CD14-positive monocyte (primary cell): ENCODE results near the gene TBXA2R. TPM values are rescaled to one million over a fixed set of nuclear protein-coding genes. Genes with fewer than 3 reads are reported as not detected.
A peak's percentile ranks its signal among the peaks of the same experiment; 100 is the strongest.

ENCODE experiments used
- DNase-seq, 3 donors: peaks; one replicate each; pipeline ENCODE4 v3.0.0-alpha.2; 2011 to 2022
- H2AFZ ChIP-seq: 2 replicates; pipeline ENCODE4 v1.6.0; 2012; ENCODE audit warnings: mild to moderate bottlenecking, low read depth, low read length, inconsistent platforms; ENCODE audit not compliant: insufficient read depth, poor library complexity, severe bottlenecking
- H3K27ac ChIP-seq, 2 donors: 1 replicate in 1 of 2; 2 replicates in 1 of 2; pipeline ENCODE4 v1.5.1; 2012 to 2013; ENCODE audit warnings: low read length in 2 of 2, control low read depth in 1 of 2, inconsistent platforms in 1 of 2, low read depth in 1 of 2, mild to moderate bottlenecking in 1 of 2
- H3K27me3 ChIP-seq, 2 donors: one replicate each; pipeline versions ENCODE4 v1.6.0 to v1.6.1; 2011 to 2013; ENCODE audit warnings: low read length in 2 of 2; ENCODE audit not compliant: control insufficient read depth in 2 of 2, insufficient read depth in 2 of 2
- H3K36me3 ChIP-seq, 2 donors: replicated peaks in 1 of 2; 1 replicate in 1 of 2; 2 replicates in 1 of 2; pipeline versions ENCODE4 v1.5.1 to v1.6.1; 2012 to 2013; ENCODE audit warnings: low read length in 2 of 2, control low read depth in 1 of 2, inconsistent platforms in 1 of 2, mild to moderate bottlenecking in 1 of 2; ENCODE audit not compliant: insufficient read depth in 2 of 2, control insufficient read depth in 1 of 2
- H3K4me1 ChIP-seq, 2 donors: 1 replicate in 1 of 2; 2 replicates in 1 of 2; pipeline versions ENCODE4 v1.5.1 to v1.6.1; 2012 to 2013; ENCODE audit warnings: low read length in 2 of 2, control low read depth in 1 of 2, inconsistent platforms in 1 of 2, mild to moderate bottlenecking in 1 of 2, moderate library complexity in 1 of 2; ENCODE audit not compliant: insufficient read depth in 2 of 2, control insufficient read depth in 1 of 2
- H3K4me2 ChIP-seq: replicated peaks from 2 replicates; pipeline ENCODE3; 2012; ENCODE audit warnings: low read length, moderate library complexity, mild to moderate bottlenecking; ENCODE audit not compliant: poor library complexity, severe bottlenecking; ENCODE audit errors: extremely low read depth
- H3K4me3 ChIP-seq, 3 experiments: fragments of 200-600 bp in 1 of 3; sonication (generic) in 1 of 3; replicated peaks in 1 of 3; 1 replicate in 2 of 3; 2 replicates in 1 of 3; pipeline ENCODE4 v1.5.1; 2011 to 2013; ENCODE audit warnings: low read length in 3 of 3, mild to moderate bottlenecking in 3 of 3, control low read depth in 2 of 3, low read depth in 2 of 3, inconsistent platforms in 1 of 3, moderate library complexity in 1 of 3
- H3K79me2 ChIP-seq: 2 replicates; pipeline ENCODE4 v1.6.0; 2012; ENCODE audit warnings: mild to moderate bottlenecking, control low read depth, inconsistent platforms, low read length, moderate library complexity; ENCODE audit not compliant: insufficient read depth
- H3K9ac ChIP-seq: 2 replicates; pipeline ENCODE4 v1.6.0; 2017; ENCODE audit warnings: low read length, mild to moderate bottlenecking; ENCODE audit not compliant: insufficient read depth, poor library complexity, severe bottlenecking
- H3K9me3 ChIP-seq, 2 donors: replicated peaks in 1 of 2; 1 replicate in 1 of 2; 2 replicates in 1 of 2; pipeline versions ENCODE4 v1.5.1 to v1.6.1; 2012 to 2013; ENCODE audit warnings: low read length in 2 of 2, control low read depth in 1 of 2; ENCODE audit not compliant: control insufficient read depth in 1 of 2, insufficient read depth in 1 of 2
- H4K20me1 ChIP-seq: 2 replicates; pipeline ENCODE4 v1.6.0; 2012; ENCODE audit warnings: mild to moderate bottlenecking, low read length, control low read depth, moderate library complexity; ENCODE audit not compliant: insufficient read depth
- H3K27ac Mint-ChIP-seq, 7 donors: one replicate each; pipeline ENCODE4 v1.8.0; 2020; ENCODE audit warnings: mild to moderate bottlenecking in 7 of 7, mixed read lengths in 7 of 7, moderate library complexity in 6 of 7, inconsistent platforms in 2 of 7
- H3K27me3 Mint-ChIP-seq, 3 donors: one replicate each; pipeline ENCODE4 v1.8.0; 2021 to 2022; ENCODE audit warnings: low read depth in 3 of 3, mild to moderate bottlenecking in 3 of 3, mixed read lengths in 3 of 3, moderate library complexity in 3 of 3, inconsistent platforms in 1 of 3
- H3K36me3 Mint-ChIP-seq, 2 donors: one replicate each; pipeline ENCODE4 v1.8.0; 2020; ENCODE audit warnings: mixed read lengths in 2 of 2, inconsistent platforms in 1 of 2, mild to moderate bottlenecking in 1 of 2
- H3K4me1 Mint-ChIP-seq: one replicate; pipeline ENCODE4 v1.8.0; 2020; ENCODE audit warnings: mild to moderate bottlenecking, mixed read lengths
- H3K4me3 Mint-ChIP-seq, 2 donors: one replicate each; pipeline ENCODE4 v1.8.0; 2020; ENCODE audit warnings: mild to moderate bottlenecking in 2 of 2, mixed read lengths in 2 of 2, moderate library complexity in 1 of 2
- H3K9me3 Mint-ChIP-seq, 7 donors: one replicate each; pipeline ENCODE4 v1.8.0; 2020 to 2022; ENCODE audit warnings: mixed read lengths in 7 of 7, mild to moderate bottlenecking in 6 of 7, moderate library complexity in 6 of 7, inconsistent platforms in 2 of 7
- WGBS: methylation state at CpG from one replicate; pipeline ENCODE4 v1.1.5; 2013; ENCODE audit warnings: missing lambda C conversion rate; ENCODE audit not compliant: insufficient coverage; 5-methylcytosine and 5-hydroxymethylcytosine counted together
- intact Hi-C, 2 donors: fragments of 100-400 bp; cut with micrococcal nuclease; formaldehyde crosslinking; loops; one replicate each; pipeline versions ENCODE4 v1.15.0 to v1.15.1; 2023
- polyA plus RNA-seq, 3 donors: library from polyadenylated mRNA; depleted of rRNA in 1 of 3; unstranded in 2 of 3; stranded (reverse) in 1 of 3; fragments of 300-500 nt in 2 of 3; fragments of >200 nt in 1 of 3; fragmentation: Illumina TruSeq in 2 of 3; gene quantifications; 1 replicate in 2 of 3; 2 replicates in 1 of 3; pipeline ENCODE4 v1.2.3, GENCODE V29; 2012 to 2021
- TF ChIP-seq, protein P1 (sequence below): fragments of 200-600 bp; IDR thresholded peaks from one replicate; pipeline ENCODE4 v1.8.0; 2022; ENCODE audit warnings: antibody characterized with exemption, mild to moderate bottlenecking

Gene TBXA2R
- polyA plus RNA-seq, 3 donors, result 0.05 TPM; not detected in 2

DNA sequence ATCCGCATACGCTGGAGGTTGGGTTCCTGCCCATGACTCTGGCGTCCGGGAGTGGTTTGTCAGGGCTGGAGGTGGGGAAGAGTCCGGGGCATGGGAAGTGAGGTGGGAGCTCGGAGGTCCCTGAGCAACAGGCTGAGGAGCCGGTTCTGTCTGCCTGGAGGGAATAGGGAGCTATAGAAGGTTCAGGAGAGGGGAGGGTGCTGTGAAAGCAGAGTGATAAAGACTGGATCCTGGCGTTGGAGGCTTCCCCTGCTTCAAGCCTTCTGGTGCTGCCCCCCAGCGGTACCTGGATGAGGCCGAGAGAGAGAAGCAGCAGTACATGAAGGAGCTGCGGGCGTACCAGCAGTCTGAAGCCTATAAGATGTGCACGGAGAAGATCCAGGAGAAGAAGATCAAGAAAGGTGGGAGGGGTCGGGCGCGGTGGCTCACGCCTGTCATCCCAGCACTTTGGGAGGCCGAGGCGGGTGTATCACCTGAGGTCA, 31.4 kb downstream of the TBXA2R start:
- H3K4me1 Mint-ChIP-seq, result peaks cover 38% of the 10 kb centered on the region
- DNase-seq, result no peak
- peaks cover 0 to 6% (median 3%) of the 10 kb centered on the region in 7 donors for H3K9me3 Mint-ChIP-seq
- Histone ChIP-seq H3K9ac (no peak overlapping the region), H3K4me1 (peaks cover 30 to 44% of the 10 kb centered on the region in 2 donors), H2AFZ (no peak overlapping the region), H3K36me3 (peaks cover 0 to 6% of the 10 kb centered on the region in 2 donors), H4K20me1 (no peaks in the 10 kb centered on the region), H3K27me3 (no peaks in the 10 kb centered on the region), H3K4me2 (no peak overlapping the region), H3K27ac (no peak overlapping the region), H3K79me2 (peaks cover 9% of the 10 kb centered on the region), H3K4me3 (no peak overlapping the region), H3K9me3 (no peaks in the 10 kb centered on the region)
- H3K4me3 Mint-ChIP-seq, result peak overlapping the region in 1 of 2 donors; percentile 3
- intact Hi-C loops, result no loop called here
- peaks cover 0 to 2% (median 0%) of the 10 kb centered on the region in 3 donors for H3K27me3 Mint-ChIP-seq
- H3K27ac Mint-ChIP-seq, result peak overlapping the region in 3 of 7 donors; percentile 15 to 78 (median 65)
- 90% methylated on average over 9 of the region's 19 CpGs for WGBS
- TF ChIP-seq, protein P1, sequence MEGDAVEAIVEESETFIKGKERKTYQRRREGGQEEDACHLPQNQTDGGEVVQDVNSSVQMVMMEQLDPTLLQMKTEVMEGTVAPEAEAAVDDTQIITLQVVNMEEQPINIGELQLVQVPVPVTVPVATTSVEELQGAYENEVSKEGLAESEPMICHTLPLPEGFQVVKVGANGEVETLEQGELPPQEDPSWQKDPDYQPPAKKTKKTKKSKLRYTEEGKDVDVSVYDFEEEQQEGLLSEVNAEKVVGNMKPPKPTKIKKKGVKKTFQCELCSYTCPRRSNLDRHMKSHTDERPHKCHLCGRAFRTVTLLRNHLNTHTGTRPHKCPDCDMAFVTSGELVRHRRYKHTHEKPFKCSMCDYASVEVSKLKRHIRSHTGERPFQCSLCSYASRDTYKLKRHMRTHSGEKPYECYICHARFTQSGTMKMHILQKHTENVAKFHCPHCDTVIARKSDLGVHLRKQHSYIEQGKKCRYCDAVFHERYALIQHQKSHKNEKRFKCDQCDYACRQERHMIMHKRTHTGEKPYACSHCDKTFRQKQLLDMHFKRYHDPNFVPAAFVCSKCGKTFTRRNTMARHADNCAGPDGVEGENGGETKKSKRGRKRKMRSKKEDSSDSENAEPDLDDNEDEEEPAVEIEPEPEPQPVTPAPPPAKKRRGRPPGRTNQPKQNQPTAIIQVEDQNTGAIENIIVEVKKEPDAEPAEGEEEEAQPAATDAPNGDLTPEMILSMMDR, result no peak
- H3K36me3 Mint-ChIP-seq, result peaks cover 8 to 32% of the 10 kb centered on the region in 2 donors

DNA sequence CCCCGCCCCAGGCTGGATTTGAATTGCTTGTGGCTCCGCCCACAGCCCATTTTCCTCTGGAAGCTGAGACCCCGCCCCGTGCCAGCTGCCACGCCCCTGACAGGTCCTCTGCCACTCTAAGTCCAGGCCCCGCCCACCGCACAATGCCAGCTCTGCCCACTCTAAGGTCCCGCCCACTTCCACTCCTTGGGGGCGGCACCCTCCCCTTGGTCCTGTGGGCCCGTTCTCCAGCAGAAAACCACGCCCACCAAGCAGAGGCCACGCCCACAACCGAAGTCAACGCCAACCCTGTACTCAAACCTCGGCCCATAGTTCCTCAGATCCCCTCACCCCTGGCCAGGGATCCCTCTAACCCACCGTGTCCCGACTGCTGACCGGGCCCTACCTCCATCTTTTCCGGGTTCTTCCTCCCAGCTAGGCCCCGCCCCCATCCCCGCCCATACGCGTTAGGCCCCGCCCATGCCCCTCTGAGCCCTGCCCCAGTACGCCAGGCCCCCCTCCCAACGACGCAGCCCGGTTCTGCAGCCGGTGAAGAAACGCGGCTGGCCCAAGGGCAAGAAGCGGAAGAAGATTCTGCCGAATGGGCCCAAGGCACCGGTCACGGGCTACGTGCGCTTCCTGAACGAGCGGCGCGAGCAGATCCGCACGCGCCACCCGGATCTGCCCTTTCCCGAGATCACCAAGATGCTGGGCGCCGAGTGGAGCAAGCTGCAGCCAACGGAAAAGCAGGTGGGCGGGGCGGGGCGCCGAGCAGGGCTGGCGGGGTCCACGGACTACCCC, 32.6 kb downstream of the TBXA2R start:
- 61% methylated on average over 41 of the region's 55 CpGs for WGBS
- H3K4me3 Mint-ChIP-seq, result peak overlapping the region; percentile 80 to 83
- H3K36me3 Mint-ChIP-seq, result peaks cover 8 to 32% of the 10 kb centered on the region in 2 donors
- peaks cover 9% of the 10 kb centered on the region for H3K79me2 ChIP-seq
- peaks cover 30 to 44% of the 10 kb centered on the region in 2 donors for H3K4me1 ChIP-seq
- peak; percentile 96 for DNase-seq
- peaks cover 34% of the 10 kb centered on the region for H3K4me1 Mint-ChIP-seq
- H3K4me2 ChIP-seq, result peak overlapping the region; percentile 99
- peaks cover 0 to 2% (median 0%) of the 10 kb centered on the region in 3 donors for H3K27me3 Mint-ChIP-seq
- no peaks in the 10 kb centered on the region for H3K9me3 ChIP-seq
- peak overlapping the region in 6 of 7 donors; percentile 63 to 94 (median 88) for H3K27ac Mint-ChIP-seq
- peak overlapping the region; percentile 76 for H3K9ac ChIP-seq
- TF ChIP-seq, protein P1, result no peak
- H3K36me3 ChIP-seq, result peaks cover 0 to 6% of the 10 kb centered on the region in 2 donors
- no peaks in the 10 kb centered on the region for H4K20me1 ChIP-seq
- H3K27me3 ChIP-seq, result no peaks in the 10 kb centered on the region
- peak overlapping the region in 1 of 2 donors; percentile 3 for H3K27ac ChIP-seq
- H2AFZ ChIP-seq, result peak overlapping the region; percentile 69
- H3K4me3 ChIP-seq, result peak overlapping the region; percentile 55 to 91 (median 88)
- intact Hi-C loops, result loop anchor here (2.0 to 5.0 kb wide), 3 partner anchors 17 to 67 kb away; partner anchors contain the start of genes MFSD12 (in 2 of the 2), CACTIN (in 1 of the 2) and FZR1 (in 1 of the 2)
- peaks cover 0 to 6% (median 3%) of the 10 kb centered on the region in 7 donors for H3K9me3 Mint-ChIP-seq
